ENCODE results near the gene SIGMAR1.

DNA sequence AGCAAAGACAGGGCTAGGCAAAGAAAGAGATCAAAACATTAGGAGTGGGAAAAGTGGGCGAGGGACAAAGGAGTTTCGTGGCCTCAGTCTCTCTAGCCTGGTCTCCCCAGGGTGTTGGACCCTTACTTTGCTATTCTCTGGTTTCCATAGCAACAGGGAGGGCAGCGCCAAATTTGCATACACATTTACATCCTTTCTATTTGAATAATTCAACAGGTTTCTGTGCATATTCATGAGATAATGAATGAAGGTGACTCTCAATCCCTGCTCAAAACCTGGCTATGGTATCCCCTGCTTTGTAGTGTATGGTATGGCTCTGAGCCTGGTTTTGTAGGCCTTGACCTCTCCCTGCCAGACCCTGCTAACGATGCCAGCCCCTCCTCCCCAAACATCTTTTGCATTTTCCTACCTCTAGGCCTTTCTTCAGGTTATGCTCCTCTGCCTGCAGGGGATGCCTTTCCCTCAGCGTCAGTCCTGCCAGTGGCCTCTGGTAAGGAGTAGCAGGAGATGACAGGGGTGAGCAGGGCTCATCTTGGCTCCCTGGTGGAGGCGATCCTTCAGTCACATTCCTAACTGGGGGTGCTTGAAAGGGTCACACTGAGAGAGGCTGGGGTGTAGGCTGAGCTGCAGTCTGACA lies 35.5 kb downstream of the SIGMAR1 start:
- no peak for TF ChIP-seq EZH2 (IDR thresholded peaks at IDR 0.05; ENCODE audit: borderline replicate concordance)
- TF ChIP-seq CTCF (IDR thresholded peaks at IDR 0.05; ENCODE audit: poor library complexity) = no peak
- TF ChIP-seq EZH2phosphoT487 (IDR thresholded peaks at IDR 0.05; ENCODE audit: low read depth, severe bottlenecking, unreplicated experiment) = no peak
